Measurements from ENCODE around the gene SPSB3. TPM values are rescaled to one million over a fixed set of nuclear protein-coding genes. Genes with fewer than 3 reads are reported as not detected.

Gene SPSB3
- total and polyA plus RNA-seq, 2 of the 13 experiments (the other 11 are each of a cell fraction or from before 2014, with no cell fraction given): 13.2 to 21.9 TPM

DNA sequence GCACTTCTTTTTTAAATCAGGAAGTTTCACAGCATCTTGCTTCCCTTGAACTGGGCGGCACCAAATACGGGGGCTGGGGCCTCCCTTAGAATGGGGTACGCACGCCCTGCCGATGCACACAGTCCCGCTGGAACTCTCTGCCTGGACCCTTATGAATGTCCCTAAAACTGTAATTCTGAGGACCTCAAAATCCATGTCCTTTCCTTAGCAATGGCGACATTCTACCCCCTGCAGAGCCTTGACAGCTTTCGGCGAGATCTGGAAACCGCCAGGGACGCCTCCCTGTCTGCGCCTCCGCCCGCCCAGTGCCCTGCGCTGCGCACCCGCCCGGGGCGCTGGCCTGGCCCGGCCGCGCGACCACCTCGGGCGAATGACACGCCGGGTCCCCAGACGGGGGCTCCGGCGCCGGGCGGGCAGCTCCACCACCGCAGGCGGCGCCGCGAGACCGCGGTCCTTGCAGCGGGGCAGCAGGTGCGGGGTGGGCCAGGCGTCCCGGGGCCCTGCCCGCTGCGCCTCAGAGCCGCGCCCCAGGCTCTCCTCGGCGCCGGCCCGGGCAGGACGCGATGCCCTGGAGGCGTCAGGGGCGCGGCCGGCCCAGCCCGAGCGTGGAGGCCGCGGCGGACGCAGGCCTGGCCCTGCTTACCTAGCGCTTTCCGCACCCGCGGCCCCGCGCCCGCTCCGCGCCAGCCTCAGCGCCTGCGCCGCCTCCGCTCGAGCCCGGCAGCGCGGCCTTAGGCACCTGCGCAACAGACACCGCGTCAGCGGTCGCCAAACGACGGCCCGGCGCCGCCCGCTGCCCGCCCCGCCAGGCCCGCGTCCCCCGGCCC lies 43.7 kb upstream of the SPSB3 start:
- 1% methylated on average over 19 of the region's 96 CpGs for WGBS (ENCODE audit: low lambda C conversion rate)
- H3K4me2 ChIP-seq (ENCODE audit: low read depth, low read length): peak overlapping the region; percentile 81
- no peaks in the 10 kb centered on the region; a peak in 1 of 5 replicates for H3K27me3 ChIP-seq (ENCODE audit: control insufficient read depth in 1 of 2, insufficient read depth in 2 of 2, low read length in 2 of 2)
- intact Hi-C loops (cut with micrococcal nuclease; ENCODE audit: unreplicated experiment) (loop anchor here (5.0 kb wide), 1 partner anchor 44 kb away; the partner anchor contains the start of genes NUBP2 and SPSB3), in situ Hi-C loops (cut with HindIII; ENCODE audit: extremely low pct_ligation_motif_present, low pct_unique_long_range_greater_than_20kb) (no loop called here)
- H3K4me1 ChIP-seq (ENCODE audit: insufficient read depth, low read length): peaks cover 46% of the 10 kb centered on the region
- no peaks in the 10 kb centered on the region for H3K9me3 ChIP-seq (ENCODE audit: low read length)
- H3K36me3 ChIP-seq (replicated peaks in 1 of 2; ENCODE audit: control insufficient read depth in 1 of 2, insufficient read depth in 2 of 2, low read length in 2 of 2): peaks cover 8 to 19% of the 10 kb centered on the region in 2 experiments; a peak in 4 of 5 replicates
- ChIA-PET POLR2A (interaction anchor here (1.0 to 5.7 kb wide), 10 partner anchors 32 to 139 kb away, joined by 3 to 49 read pairs (median 6); partner anchors contain the start of genes EME2, IGFALS, MRPS34 and NUBP2), CTCF (ENCODE audit: low intra/inter-chr PET ratio, low total read pairs) (no interaction called here)
- no peak overlapping the region for H2AFZ ChIP-seq (ENCODE audit: low read length)
- peak overlapping the region; percentile 71 for H3K9ac ChIP-seq (ENCODE audit: insufficient read depth, low read depth, low read length)
- peak overlapping the region; percentile 53 to 92 (median 72) for H3K4me3 ChIP-seq (replicated peaks in 1 of 3; ENCODE audit: insufficient read depth in 1 of 3, low read depth in 2 of 3, low read length in 3 of 3)
- BruUV-seq (replicated peaks): no TSS peak
- peaks cover 5% of the 10 kb centered on the region; the same call in 1 of the 2 replicates for H4K20me1 ChIP-seq (ENCODE audit: insufficient read depth, low read length)
- peak overlapping the region; percentile 73 for H3K27ac ChIP-seq (ENCODE audit: extremely low read length, insufficient read depth, low read length)
- ATAC-seq (peak; percentile 21), FAIRE-seq (no peak), DNase-seq (ENCODE audit: low spot score) (peak; percentile 32)
- H3K79me2 ChIP-seq (ENCODE audit: insufficient read depth, low read length): peaks cover 55% of the 10 kb centered on the region
- no peak for TF ChIP-seq HNRNPH1 (optimal IDR thresholded peaks at IDR 0.05; ENCODE audit: low read depth, low read length)
- TF ChIP-seq MEIS1 (CRISPR knock-in tag; IDR thresholded peaks at IDR 0.05; ENCODE audit: borderline replicate concordance): peak; percentile 35; the same call in 1 of the 2 replicates
- no peak for TF ChIP-seq ZNF274 (CRISPR knock-in tag; IDR thresholded peaks at IDR 0.05)
- no peak for TF ChIP-seq FOXP1 (IDR thresholded peaks at IDR 0.05)
- no peak for TF ChIP-seq FOXP1 (CRISPR knock-in tag; IDR thresholded peaks at IDR 0.05)
- TF ChIP-seq EP300 (IDR thresholded peaks at IDR 0.05; ENCODE audit: low read depth in 2 of 2, low read length in 2 of 2): no peak
- TF ChIP-seq EP300 (CRISPR knock-in tag; IDR thresholded peaks at IDR 0.05; ENCODE audit: borderline replicate concordance): no peak
- no peak; the same call in 1 of the 2 replicates for TF ChIP-seq MYC (CRISPR knock-in tag; IDR thresholded peaks at IDR 0.05; ENCODE audit: borderline replicate concordance)
- TF ChIP-seq, protein P1, sequence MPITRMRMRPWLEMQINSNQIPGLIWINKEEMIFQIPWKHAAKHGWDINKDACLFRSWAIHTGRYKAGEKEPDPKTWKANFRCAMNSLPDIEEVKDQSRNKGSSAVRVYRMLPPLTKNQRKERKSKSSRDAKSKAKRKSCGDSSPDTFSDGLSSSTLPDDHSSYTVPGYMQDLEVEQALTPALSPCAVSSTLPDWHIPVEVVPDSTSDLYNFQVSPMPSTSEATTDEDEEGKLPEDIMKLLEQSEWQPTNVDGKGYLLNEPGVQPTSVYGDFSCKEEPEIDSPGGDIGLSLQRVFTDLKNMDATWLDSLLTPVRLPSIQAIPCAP (CRISPR knock-in tag; IDR thresholded peaks at IDR 0.05; ENCODE audit: low read depth): no peak
- no peak for TF ChIP-seq ZSCAN21 (CRISPR knock-in tag; IDR thresholded peaks at IDR 0.05; ENCODE audit: borderline replicate concordance)
- TF ChIP-seq, protein P2, sequence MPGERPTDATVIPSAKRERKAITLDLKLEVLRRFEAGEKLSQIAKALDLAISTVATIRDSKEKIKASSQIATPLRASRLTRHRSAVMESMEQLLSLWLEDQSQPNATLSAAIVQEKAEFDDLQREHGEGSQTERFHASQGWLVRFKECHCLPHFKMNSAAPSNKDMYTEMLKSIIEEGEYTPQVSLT (CRISPR knock-in tag; IDR thresholded peaks at IDR 0.05; ENCODE audit: borderline replicate concordance, low read depth): no peak
- TF ChIP-seq, protein P3, sequence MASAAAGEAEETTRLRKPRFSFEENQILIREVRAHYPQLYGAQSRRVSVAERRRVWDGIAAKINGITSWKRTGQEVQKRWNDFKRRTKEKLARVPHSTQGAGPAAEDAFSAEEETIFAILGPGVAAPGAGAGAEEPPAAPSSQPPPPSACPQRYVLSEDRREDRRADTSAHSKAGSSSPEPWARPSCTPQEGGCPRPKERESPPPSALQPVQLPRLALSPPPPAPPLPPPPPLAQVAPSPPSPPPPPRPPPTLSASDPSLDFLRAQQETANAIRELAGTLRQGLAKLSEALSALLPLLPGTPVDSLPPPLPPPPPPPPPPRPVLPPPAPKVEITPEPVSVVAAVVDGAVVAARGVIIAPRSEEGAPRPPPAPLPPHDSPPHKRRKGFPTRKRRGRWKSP (CRISPR knock-in tag; IDR thresholded peaks at IDR 0.05): peak; percentile 67; the same call in 1 of the 2 replicates
- TF ChIP-seq SIN3A (IDR thresholded peaks at IDR 0.05; ENCODE audit: borderline replicate concordance, low read depth, low read length): no peak
- TF ChIP-seq XRCC5 (optimal IDR thresholded peaks at IDR 0.05; ENCODE audit: low read length): no peak
- no peak for TF ChIP-seq XBP1 (CRISPR knock-in tag; IDR thresholded peaks at IDR 0.05)
- TF ChIP-seq MZF1 (CRISPR knock-in tag; IDR thresholded peaks at IDR 0.05; ENCODE audit: borderline replicate concordance): no peak
- no peak for TF ChIP-seq ZNF546 (CRISPR knock-in tag; conservative IDR thresholded peaks at IDR 0.05)
- TF ChIP-seq ARNT2 (CRISPR knock-in tag; IDR thresholded peaks at IDR 0.05; ENCODE audit: low read depth): no peak
- TF ChIP-seq, protein P4, sequence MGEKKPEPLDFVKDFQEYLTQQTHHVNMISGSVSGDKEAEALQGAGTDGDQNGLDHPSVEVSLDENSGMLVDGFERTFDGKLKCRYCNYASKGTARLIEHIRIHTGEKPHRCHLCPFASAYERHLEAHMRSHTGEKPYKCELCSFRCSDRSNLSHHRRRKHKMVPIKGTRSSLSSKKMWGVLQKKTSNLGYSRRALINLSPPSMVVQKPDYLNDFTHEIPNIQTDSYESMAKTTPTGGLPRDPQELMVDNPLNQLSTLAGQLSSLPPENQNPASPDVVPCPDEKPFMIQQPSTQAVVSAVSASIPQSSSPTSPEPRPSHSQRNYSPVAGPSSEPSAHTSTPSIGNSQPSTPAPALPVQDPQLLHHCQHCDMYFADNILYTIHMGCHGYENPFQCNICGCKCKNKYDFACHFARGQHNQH (CRISPR knock-in tag; IDR thresholded peaks at IDR 0.05): peak; percentile 21; the same call in 1 of the 2 replicates
- TF ChIP-seq TAF15 (IDR thresholded peaks at IDR 0.05; ENCODE audit: low read depth, low read length, poor library complexity, severe bottlenecking): no peak
- TF ChIP-seq ERF (CRISPR knock-in tag; IDR thresholded peaks at IDR 0.05): no peak

Measured in HepG2 (cell line).